Natural killer cell treated with Interleukin-12 subunit alpha and Interleukin-12 subunit beta and Interleukin-15 and Interleukin-18, amount 100 ng/mL, for 72 hours (primary cell): ENCODE measurements around the gene CES4A. TPM values are rescaled to one million over a fixed set of nuclear protein-coding genes. Genes with fewer than 3 reads are reported as not detected.
"Not testable (repeated sequence)": the region's sequence is repeated elsewhere in the genome, so short reads cannot be mapped to it uniquely, and the experiment has no call there.

Source experiments
- ATAC-seq, 2 donors: fragments of 150-1000 bp; cut with Tn5 transposase in 1 of 2; sonication (Bioruptor Pico), chemical (Tn5 transposase) in 1 of 2; 2 replicates each; pipeline ENCODE4 v1.10.0; 2021
- DNase-seq: peaks from one replicate; pipeline ENCODE4 v3.0.0; 2022; ENCODE audit warnings: low spot score
- H3K27ac Mint-ChIP-seq, 2 donors: 1 replicate in 1 of 2; 2 replicates in 1 of 2; pipeline ENCODE4 v1.8.0; 2022; ENCODE audit warnings: mixed read lengths in 2 of 2, mild to moderate bottlenecking in 1 of 2, moderate library complexity in 1 of 2
- H3K27me3 Mint-ChIP-seq, 2 donors: 1 replicate in 1 of 2; 2 replicates in 1 of 2; pipeline ENCODE4 v1.8.0; 2022; ENCODE audit warnings: mixed read lengths in 2 of 2
- H3K36me3 Mint-ChIP-seq: one replicate; pipeline ENCODE4 v1.8.0; 2022; ENCODE audit warnings: mixed read lengths
- H3K4me1 Mint-ChIP-seq, 2 donors: 1 replicate in 1 of 2; 2 replicates in 1 of 2; pipeline ENCODE4 v1.8.0; 2022; ENCODE audit warnings: low read depth in 2 of 2, mixed read lengths in 2 of 2, mild to moderate bottlenecking in 1 of 2
- H3K4me3 Mint-ChIP-seq: one replicate; pipeline ENCODE4 v1.8.0; 2022; ENCODE audit warnings: mixed read lengths
- H3K9me3 Mint-ChIP-seq: 2 replicates; pipeline ENCODE4 v1.8.0; 2022; ENCODE audit warnings: mixed read lengths
- total RNA-seq, 2 donors: library from RNA; stranded (reverse); gene quantifications; one replicate each; pipeline ENCODE4 v1.2.3, GENCODE V29; 2022

The CES4A gene
- total RNA-seq, 2 donors from 2014 or later, result 6.5 to 8.2 TPM

- ATAC-seq, result no peak
- Mint-ChIP-seq H3K4me1 (peaks cover 18 to 20% of the 10 kb centered on the region in 2 donors), H3K36me3 (peaks cover 10% of the 10 kb centered on the region), H3K27ac (no peak overlapping the region), H3K4me3 (no peak overlapping the region), H3K27me3 (peaks cover 23 to 30% of the 10 kb centered on the region in 2 donors), H3K9me3 (no peaks in the 10 kb centered on the region)
- DNase-seq, result no peak
Observed at GRCh38 chr16:66949472-66949871, 38.9 kb upstream of the CES4A start.

- no peak for DNase-seq
- Mint-ChIP-seq H3K4me3 (no peak overlapping the region), H3K4me1 (peaks cover 18 to 20% of the 10 kb centered on the region in 2 donors), H3K27ac (no peak overlapping the region), H3K36me3 (peaks cover 10% of the 10 kb centered on the region), H3K9me3 (no peaks in the 10 kb centered on the region), H3K27me3 (peaks cover 23 to 33% of the 10 kb centered on the region in 2 donors)
- ATAC-seq, result no peak
Observed at GRCh38 chr16:66950437-66950836, 38.0 kb upstream of the CES4A start.

- DNase-seq (no peak), ATAC-seq (no peak)
- Mint-ChIP-seq H3K27me3 (peaks cover 23 to 33% of the 10 kb centered on the region in 2 donors), H3K36me3 (peaks cover 10% of the 10 kb centered on the region), H3K4me1 (peaks cover 18 to 20% of the 10 kb centered on the region in 2 donors), H3K27ac (no peak overlapping the region), H3K9me3 (no peaks in the 10 kb centered on the region), H3K4me3 (no peak overlapping the region)
Observed at GRCh38 chr16:66950971-66951790, 37.2 kb upstream of the CES4A start.

- Mint-ChIP-seq H3K27me3 (peaks cover 24 to 35% of the 10 kb centered on the region in 2 donors), H3K4me3 (no peak overlapping the region), H3K27ac (no peak overlapping the region), H3K9me3 (no peaks in the 10 kb centered on the region), H3K4me1 (peaks cover 11 to 13% of the 10 kb centered on the region in 2 donors), H3K36me3 (peaks cover 10% of the 10 kb centered on the region)
- ATAC-seq (no peak), DNase-seq (no peak)
Observed at GRCh38 chr16:66952430-66953110, 35.8 kb upstream of the CES4A start.

GRCh38 chr16:66953462-66954096 is 34.8 kb upstream of the CES4A start:
- no peaks in the 10 kb centered on the region for H3K9me3 Mint-ChIP-seq
- no peak for DNase-seq
- H3K4me1 Mint-ChIP-seq, result peaks cover 5 to 9% of the 10 kb centered on the region in 2 donors
- peaks cover 34 to 37% of the 10 kb centered on the region in 2 donors for H3K27me3 Mint-ChIP-seq
- H3K36me3 Mint-ChIP-seq, result peaks cover 10% of the 10 kb centered on the region
- no peak for ATAC-seq
- peak overlapping the region in 1 of 2 donors; percentile 26 for H3K27ac Mint-ChIP-seq
- H3K4me3 Mint-ChIP-seq, result no peak overlapping the region

- Mint-ChIP-seq H3K4me1 (peaks cover 3 to 15% of the 10 kb centered on the region in 2 donors), H3K9me3 (no peaks in the 10 kb centered on the region), H3K36me3 (peaks cover 10% of the 10 kb centered on the region), H3K27ac (peak overlapping the region in 1 of 2 donors; percentile 26), H3K4me3 (no peak overlapping the region), H3K27me3 (peaks cover 33 to 35% of the 10 kb centered on the region in 2 donors)
- ATAC-seq (peak; percentile 53 to 78), DNase-seq (peak; percentile 75)
Observed at GRCh38 chr16:66954097-66954659, 34.2 kb upstream of the CES4A start.

- DNase-seq, H3K9me3 Mint-ChIP-seq, ATAC-seq, H3K27ac Mint-ChIP-seq, H3K4me3 Mint-ChIP-seq: not testable (repeated sequence)
- Mint-ChIP-seq H3K36me3 (peaks cover 10% of the 10 kb centered on the region), H3K4me1 (peaks cover 3 to 13% of the 10 kb centered on the region in 2 donors), H3K27me3 (peaks cover 31 to 34% of the 10 kb centered on the region in 2 donors)
Observed at GRCh38 chr16:66955363-66956153, 32.8 kb upstream of the CES4A start.

GRCh38 chr16:66956154-66956457 is 32.3 kb upstream of the CES4A start:
- not testable (repeated sequence) for ATAC-seq, H3K4me3 Mint-ChIP-seq, H3K9me3 Mint-ChIP-seq, H3K27ac Mint-ChIP-seq, DNase-seq
- H3K4me1 Mint-ChIP-seq, result peaks cover 7 to 16% of the 10 kb centered on the region in 2 donors
- H3K27me3 Mint-ChIP-seq, result peaks cover 30 to 33% of the 10 kb centered on the region in 2 donors
- peaks cover 10% of the 10 kb centered on the region for H3K36me3 Mint-ChIP-seq

- Mint-ChIP-seq H3K27me3 (peaks cover 16 to 19% of the 10 kb centered on the region in 2 donors), H3K9me3 (no peaks in the 10 kb centered on the region), H3K27ac (peak overlapping the region in 1 of 2 donors; percentile 74), H3K4me3 (no peak overlapping the region), H3K4me1 (peaks cover 8 to 19% of the 10 kb centered on the region in 2 donors), H3K36me3 (peaks cover under 1% of the 10 kb centered on the region)
- DNase-seq (no peak), ATAC-seq (peak in 1 of 2 donors; percentile 46)
Observed at GRCh38 chr16:66958857-66959703, 29.3 kb upstream of the CES4A start.

- Mint-ChIP-seq H3K36me3 (no peaks in the 10 kb centered on the region), H3K9me3 (no peaks in the 10 kb centered on the region), H3K4me3 (no peak overlapping the region), H3K27ac (peak overlapping the region in 1 of 2 donors; percentile 74), H3K27me3 (peaks cover 16 to 17% of the 10 kb centered on the region in 2 donors), H3K4me1 (peaks cover 8 to 17% of the 10 kb centered on the region in 2 donors)
- ATAC-seq (no peak), DNase-seq (no peak)
Observed at GRCh38 chr16:66959704-66960161, 28.7 kb upstream of the CES4A start.

GRCh38 chr16:66960270-66960669 is 28.1 kb upstream of the CES4A start:
- Mint-ChIP-seq H3K27me3 (peaks cover 17 to 18% of the 10 kb centered on the region in 2 donors), H3K4me3 (no peak overlapping the region), H3K4me1 (peaks cover 8 to 17% of the 10 kb centered on the region in 2 donors), H3K36me3 (no peaks in the 10 kb centered on the region), H3K9me3 (no peaks in the 10 kb centered on the region), H3K27ac (no peak overlapping the region)
- no peak for ATAC-seq
- DNase-seq, result no peak

GRCh38 chr16:66961065-66961744 is 27.2 kb upstream of the CES4A start, which contains the start of gene CES3:
TSS of gene CES3 (plus strand) at chr16:66961266. CDS start at chr16:66961308, 42 bp downstream.
- Mint-ChIP-seq H3K27me3 (peaks cover 16 to 17% of the 10 kb centered on the region in 2 donors), H3K9me3 (no peaks in the 10 kb centered on the region), H3K4me3 (no peak within 1 kb of the TSS), H3K36me3 (no peaks in the 10 kb centered on the region), H3K27ac (peak within 1 kb of the TSS in 1 of 2 donors; percentile 34), H3K4me1 (peaks cover 8 to 17% of the 10 kb centered on the region in 2 donors)
- ATAC-seq (peak; percentile 69 to 82), DNase-seq (no peak)
